GM19397 (cell line): ENCODE results near the gene METTL1.

Experiments
- ATAC-seq: cut with Tn5 transposase; IDR thresholded peaks from one replicate; pipeline ENCODE4 v1.9.1; 2021; ENCODE audit warnings: mild to moderate bottlenecking, moderate library complexity; ENCODE audit not compliant: unreplicated experiment

METTL1 gene

DNA sequence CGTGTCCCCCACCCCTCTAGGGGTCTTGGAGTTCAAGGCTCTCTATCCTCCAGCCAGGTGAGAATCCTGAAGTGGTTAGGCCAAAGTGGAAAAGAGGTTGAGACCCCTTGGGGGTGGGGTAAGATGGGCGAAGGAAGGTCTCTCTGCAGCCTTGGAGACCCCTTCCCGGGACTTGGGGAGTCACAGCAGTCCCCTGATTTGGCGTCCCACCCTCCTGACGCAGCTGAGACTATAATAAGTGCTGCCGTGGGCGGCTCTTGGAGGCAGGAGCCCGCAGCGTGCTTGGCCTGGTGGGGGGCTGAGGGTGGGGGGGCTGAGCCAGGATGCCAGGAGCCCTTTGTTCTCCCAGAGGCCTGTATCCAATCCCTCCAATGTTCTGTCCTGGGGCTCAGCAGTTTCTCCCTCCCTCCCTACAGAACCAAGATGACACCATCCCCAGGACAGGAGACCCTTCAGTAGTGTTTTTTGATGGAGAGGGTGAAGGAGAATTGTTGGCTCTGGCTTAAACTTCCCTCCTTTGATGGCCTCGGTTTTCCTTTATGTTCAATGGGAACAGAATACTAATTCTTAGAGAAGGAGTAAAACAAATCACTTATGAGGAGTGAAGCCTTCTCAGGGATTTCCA, 31.9 kb downstream of the METTL1 start:
- no peak for ATAC-seq

GRCh38 chr12:57739387-57739786, 32.5 kb downstream of the METTL1 start:
- no peak for ATAC-seq

DNA sequence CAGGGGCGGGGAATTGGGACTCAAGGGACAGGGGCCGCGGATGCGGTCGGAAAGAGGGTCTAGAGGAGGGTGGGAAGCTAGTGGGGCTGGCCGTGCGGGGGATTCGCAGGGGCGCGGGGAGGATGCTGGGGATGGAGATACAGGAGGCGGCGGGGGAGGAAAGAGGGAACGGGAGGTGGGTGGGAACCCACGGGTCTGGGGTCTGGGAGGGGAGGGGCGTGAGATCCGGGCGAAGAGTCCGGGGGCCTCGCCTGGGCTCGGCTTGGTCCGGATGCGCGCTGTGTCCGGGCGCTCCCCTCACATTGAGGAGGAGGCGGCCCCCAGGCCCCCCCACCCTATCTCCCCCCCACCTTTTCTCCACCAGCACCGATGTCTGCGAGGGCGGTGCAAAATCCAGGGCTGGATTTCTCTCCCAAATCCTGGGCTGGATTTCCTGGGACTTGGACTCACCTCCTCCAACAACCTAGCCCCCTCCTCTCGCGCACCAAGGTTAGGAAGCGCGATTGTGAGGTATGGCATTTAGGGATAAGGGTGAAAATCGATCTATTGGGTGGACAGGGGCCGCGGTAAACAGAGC, 33.2 kb downstream of the METTL1 start, which contains the start of gene AGAP2:
TSS of gene AGAP2 (minus strand) at position 82 of the 577 bp plus-strand sequence. CDS start 496 bp downstream, outside the sequence.
- ATAC-seq: no peak

- no peak for ATAC-seq
Measured at GRCh38 chr12:57737467-57738460, 34.1 kb downstream of the METTL1 start.

- ATAC-seq: no peak
Measured at GRCh38 chr12:57736741-57737466, 35.0 kb downstream of the METTL1 start.

DNA sequence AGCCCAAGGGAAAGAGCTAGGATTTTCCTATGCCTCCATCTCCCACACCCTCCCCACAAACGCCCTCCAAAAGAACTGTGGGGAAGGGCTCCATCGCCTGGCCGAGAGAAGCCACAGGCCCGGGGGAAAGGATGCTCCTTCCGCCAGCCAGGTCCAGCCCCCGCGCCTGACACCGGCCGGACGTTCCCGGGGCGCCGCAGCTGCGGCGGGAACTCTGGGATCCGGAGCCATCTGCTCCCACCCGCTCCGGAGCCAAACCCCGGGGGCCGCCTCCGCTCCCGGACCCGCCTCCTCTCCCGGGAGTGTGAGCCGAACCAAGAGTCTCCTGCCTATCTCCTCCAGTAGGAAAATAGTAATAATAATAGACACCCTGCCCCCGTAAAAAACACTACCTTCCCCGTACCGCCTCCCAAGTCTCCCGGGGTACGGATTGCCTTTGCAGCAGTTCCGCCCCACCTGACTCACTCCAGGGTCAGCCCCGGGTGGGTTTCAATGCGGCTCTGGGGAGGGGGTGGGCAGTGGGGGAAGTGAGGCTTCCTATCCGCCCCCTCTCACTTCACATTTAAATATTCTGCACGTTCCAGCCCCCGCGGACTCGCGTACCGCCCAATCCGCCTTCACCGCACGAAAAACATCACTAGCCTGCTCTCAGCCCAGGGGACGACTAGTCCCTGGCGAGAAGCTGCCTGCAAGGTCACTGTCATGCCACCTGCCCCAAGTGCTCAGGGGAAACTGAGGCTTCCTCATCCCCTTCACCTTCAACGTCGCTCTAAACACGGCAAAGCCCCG, 35.8 kb downstream of the METTL1 start:
- ATAC-seq: no peak

GRCh38 chr12:57735198-57735855, 36.6 kb downstream of the METTL1 start:
- ATAC-seq: no peak

- no peak for ATAC-seq
Measured at GRCh38 chr12:57734591-57734990, 37.3 kb downstream of the METTL1 start.

GRCh38 chr12:57733928-57734327, 38.0 kb downstream of the METTL1 start:
- ATAC-seq: no peak

DNA sequence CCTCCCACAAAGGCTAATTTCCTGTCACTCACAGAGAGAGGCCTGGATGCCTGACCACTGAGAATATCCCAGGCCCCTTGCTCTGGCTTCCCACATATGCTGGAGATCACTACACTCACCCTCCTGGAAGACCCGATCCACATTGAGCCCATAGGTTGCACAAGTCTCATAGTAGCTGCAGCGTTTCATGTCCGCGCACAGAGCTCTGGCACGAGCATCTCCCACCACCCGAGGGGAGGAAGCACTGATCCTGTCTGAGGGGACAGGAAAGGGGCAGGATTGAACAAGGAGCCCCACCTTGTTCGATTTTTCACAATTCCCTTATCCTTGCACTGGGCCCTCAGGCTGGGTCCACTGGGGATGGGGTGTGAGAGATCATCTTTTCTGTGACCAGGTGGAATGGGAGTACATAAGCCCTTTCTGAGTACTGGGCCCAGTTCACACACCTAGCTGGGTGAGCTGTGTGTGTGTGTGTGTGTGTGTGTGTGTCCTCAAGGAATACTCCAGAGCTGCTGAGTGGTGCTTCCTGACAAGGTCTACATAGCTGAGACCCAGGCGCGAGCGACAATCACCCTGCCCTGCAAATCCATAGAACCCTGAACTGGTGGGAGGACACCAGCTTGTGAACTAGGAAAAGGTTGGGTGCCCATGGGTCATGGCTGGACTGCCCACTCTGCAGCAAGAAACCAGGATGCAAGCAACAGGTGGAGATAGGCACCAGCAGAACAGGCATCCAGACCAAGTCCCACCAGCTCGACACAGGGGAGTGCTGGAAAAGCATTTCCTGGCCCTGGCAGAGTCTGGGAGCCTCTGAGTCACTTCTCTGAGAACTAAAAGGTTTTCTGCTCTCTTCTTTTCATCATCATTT, 38.9 kb downstream of the METTL1 start:
- no peak for ATAC-seq

GRCh38 chr12:57732270-57732669, 39.6 kb downstream of the METTL1 start:
- no peak for ATAC-seq

DNA sequence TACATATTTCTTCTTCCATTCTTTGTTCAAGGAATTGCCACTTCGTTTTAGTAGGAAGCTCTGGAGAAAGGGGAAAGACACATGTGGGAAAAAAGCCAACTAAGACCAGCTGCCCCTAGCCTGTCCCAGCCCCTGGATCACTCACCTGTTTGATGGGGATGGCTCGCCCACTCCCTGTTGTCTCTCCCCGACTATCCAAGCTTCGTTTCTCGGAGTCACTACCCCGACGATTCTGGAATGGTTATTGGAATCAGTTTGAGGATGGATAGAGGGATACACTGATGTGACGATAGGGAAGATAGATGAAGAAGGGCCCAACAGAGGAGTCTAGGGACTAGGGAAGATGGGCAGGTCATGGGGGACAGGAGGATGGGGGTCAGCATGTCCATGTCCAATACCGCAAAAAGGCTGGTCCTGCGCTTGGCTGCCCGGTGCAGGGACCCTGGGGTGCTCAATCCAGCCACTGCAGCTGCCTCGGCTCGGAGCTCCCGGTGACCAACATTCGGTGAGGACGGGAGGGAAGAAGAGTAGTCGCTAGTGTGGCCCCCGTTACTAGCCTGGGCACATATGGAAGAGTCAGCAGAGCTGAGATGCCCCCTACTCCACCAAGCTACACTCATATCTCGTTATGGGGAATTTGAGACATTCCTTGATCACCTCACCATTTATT, 40.4 kb downstream of the METTL1 start:
- ATAC-seq: no peak

DNA sequence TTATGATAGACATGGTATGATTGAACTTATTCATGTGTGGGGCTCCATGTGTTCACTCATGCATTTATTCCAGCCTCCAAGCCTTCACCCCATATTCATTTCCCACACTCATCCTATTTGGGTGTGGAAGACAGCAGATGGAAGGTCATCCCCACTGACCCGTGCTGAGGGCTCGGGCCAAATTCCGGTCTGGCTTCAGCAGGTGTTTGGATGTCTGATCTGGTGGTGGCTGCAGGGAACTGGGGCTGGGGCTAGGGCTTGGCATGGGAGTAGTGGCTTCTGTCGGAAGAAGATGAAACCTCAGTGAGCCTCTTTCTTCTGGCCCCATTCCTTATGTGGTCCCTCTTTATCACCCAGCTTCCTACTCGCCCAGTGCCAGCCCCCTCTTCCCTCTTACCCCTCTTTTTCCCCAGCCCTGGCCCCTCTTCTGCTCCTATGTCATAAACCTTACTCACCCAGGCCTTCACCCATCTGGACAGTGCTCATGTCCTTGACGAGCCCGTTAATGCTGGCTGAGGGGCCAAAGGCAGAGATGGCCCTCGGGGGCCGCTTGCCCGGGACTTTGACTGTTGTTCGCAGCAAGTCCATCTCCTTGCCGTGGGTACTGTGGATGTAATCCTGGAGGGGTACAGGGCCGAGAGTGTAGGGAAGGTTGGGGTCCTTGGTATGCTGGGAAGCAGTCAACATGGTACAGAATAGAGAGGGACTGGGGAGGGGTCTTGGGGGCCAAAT, 41.4 kb downstream of the METTL1 start:
- ATAC-seq: no peak

DNA sequence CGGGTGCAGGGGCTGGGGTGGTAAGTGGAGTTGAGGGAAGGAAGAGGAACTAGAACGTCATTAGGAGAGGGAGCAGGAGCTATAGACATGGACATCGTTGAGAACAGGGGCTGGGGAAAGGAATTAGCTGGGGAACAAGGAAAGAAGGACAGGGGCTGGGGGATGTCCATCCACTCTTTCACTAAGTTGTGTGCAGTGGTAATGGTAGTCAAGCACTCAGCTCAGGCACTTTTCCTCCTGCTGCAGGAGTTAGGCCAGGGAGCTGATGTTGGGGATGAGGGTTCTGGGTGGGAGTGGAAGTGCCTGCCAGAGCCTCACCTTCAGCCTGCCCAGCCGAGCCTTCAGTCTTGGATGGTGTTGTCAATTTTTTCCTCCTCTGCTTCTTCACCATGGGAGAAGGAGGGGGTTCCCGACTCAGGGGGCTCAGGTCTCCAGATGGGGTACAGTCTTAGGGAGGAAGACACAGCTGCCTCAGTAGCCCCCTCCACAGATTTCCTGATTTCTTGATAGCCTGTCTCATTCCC, 42.5 kb downstream of the METTL1 start:
- no peak for ATAC-seq

DNA sequence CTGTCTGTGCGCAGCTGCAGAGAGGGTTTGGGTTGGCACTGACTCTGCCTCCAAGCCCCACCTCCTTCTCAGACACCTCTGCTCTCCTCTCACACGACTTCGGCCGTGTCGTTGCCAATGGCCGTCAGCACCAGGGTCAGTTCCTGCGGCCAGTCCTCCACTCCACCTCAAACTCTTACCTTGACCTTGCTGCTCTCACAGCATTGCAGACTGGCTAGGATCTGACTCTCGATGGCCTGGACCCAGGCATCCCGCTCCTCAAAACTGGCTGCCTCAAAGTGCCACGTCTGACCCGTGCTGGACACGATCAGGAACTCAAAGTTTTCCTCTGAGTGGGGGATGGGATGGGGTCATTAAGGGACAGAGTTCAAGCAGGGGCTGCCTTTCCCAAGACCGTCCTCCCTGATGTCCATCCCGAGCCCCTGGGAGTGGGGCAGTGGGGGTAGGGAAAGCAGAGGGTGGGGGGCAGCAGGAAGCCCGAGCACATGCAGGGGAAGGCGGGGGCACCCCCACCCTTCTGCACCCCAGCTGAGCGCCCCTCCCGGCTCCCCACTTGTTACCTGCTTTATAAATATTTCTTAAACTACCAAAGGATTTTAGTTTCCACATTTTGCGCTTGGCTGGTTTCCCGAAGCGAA, 44.0 kb downstream of the METTL1 start:
- no peak for ATAC-seq

DNA sequence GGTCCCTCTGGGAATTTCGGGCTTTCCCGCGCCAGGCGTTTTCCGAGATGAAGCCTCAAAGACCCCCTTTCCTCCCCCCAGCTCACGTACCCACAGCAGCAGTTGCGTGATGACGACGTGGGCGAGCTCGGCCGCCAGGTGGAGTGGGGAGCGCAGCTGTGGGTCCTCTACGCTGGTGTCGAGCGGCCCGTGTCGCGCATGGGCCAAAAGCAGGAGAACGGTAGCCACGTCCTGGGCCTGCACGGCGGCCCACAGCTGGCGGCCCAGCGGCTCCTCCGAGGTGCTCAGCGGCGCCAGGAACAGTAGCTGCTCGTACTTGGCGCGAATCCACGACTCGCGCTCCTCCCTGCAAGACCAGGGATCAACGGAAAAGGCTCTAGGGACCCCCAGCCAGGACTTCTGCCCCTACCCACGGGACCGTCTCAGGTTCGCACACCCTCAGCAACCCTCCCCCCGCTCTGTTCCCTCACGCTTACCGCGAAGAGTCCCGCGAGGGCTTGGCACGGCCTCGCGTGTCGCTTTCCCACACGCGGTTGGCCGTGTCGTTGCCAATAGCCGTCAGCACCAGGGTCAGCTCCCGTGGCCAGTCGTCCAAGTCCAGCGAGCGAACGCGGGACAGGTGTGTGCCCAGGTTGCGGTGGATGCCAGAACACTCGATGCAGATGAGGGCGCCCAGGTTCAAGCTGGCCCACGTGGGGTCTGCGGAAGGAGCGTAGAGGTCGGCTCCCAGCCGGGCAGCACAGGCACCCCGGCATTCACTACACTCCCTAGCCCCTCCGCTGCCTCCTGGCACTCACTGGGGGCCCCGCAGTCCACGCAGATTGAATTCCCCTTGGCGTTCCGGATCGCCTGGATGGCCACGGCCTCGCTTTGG, 44.8 kb downstream of the METTL1 start:
- ATAC-seq: no peak
